GM12875 (cell line): Measurements from ENCODE around the gene OR1A2.
"Not testable (repeated sequence)": the region's sequence is repeated elsewhere in the genome, so short reads cannot be mapped to it uniquely, and the experiment has no call there.

ENCODE experiments used
- H3K4me3 ChIP-seq: one replicate; pipeline ENCODE4 v1.5.1; 2011; ENCODE audit warnings: low read depth, low read length, control low read depth
- CTCF ChIP-seq: IDR thresholded peaks from 2 replicates; pipeline ENCODE4 v1.5.1; 2011; ENCODE audit warnings: low read depth, mild to moderate bottlenecking, control low read depth, inconsistent platforms, low read length, moderate library complexity, borderline replicate concordance; ENCODE audit not compliant: insufficient read depth

OR1A2 gene

GRCh38 chr17:3213587-3213986, 16.3 kb downstream of the OR1A2 start:
- no peak overlapping the region for H3K4me3 ChIP-seq
- TF ChIP-seq CTCF = no peak

GRCh38 chr17:3219978-3220377, 22.7 kb downstream of the OR1A2 start:
- not testable (repeated sequence) for H3K4me3 ChIP-seq

- no peak overlapping the region for H3K4me3 ChIP-seq
- no peak for TF ChIP-seq CTCF
Measured at GRCh38 chr17:3221850-3222249, 24.5 kb downstream of the OR1A2 start.

GRCh38 chr17:3222505-3222904, 25.2 kb downstream of the OR1A2 start:
- no peak overlapping the region for H3K4me3 ChIP-seq
- TF ChIP-seq CTCF = no peak

GRCh38 chr17:3224721-3225352, 27.5 kb downstream of the OR1A2 start:
- not testable (repeated sequence) for H3K4me3 ChIP-seq

GRCh38 chr17:3232300-3232699, 35.0 kb downstream of the OR1A2 start:
- H3K4me3 ChIP-seq = not testable (repeated sequence)

- not testable (repeated sequence) for H3K4me3 ChIP-seq
Measured at GRCh38 chr17:3238685-3239084, 41.4 kb downstream of the OR1A2 start.

- not testable (repeated sequence) for H3K4me3 ChIP-seq
Measured at GRCh38 chr17:3241044-3241443, 43.7 kb downstream of the OR1A2 start.

GRCh38 chr17:3244841-3245240, 47.5 kb downstream of the OR1A2 start:
- not testable (repeated sequence) for H3K4me3 ChIP-seq
